ENCODE measurements around the gene ABHD14A. TPM values are rescaled to one million over a fixed set of nuclear protein-coding genes. Genes with fewer than 3 reads are reported as not detected.

ABHD14A gene
- total RNA-seq, 4 donors from 2014 or later: 4.3 to 14.2 (median 9.4) TPM

- whole genome bisulfite sequencing, 2 donors: 11 to 12% methylated on average over 5 to 22 of the region's 30 CpGs
- Histone ChIP-seq H3K9me3 (no peaks in the 10 kb centered on the region), H3K36me3 (no peaks in the 10 kb centered on the region), H3K4me1 (peaks cover 22 to 83% (median 32%) of the 10 kb centered on the region in 3 donors), H3K27ac (peak overlapping the region; percentile 86 to 96 (median 94)), H3K4me3 (peak overlapping the region; percentile 58 to 85 (median 70)), H3K27me3 (no peaks in the 10 kb centered on the region)
- DNase-seq: no peak
- intact Hi-C loops (cut with DNase I): no loop called here
- no peak for TF ChIP-seq POLR2A (IDR thresholded peaks at IDR 0.05)
- TF ChIP-seq, protein P1, sequence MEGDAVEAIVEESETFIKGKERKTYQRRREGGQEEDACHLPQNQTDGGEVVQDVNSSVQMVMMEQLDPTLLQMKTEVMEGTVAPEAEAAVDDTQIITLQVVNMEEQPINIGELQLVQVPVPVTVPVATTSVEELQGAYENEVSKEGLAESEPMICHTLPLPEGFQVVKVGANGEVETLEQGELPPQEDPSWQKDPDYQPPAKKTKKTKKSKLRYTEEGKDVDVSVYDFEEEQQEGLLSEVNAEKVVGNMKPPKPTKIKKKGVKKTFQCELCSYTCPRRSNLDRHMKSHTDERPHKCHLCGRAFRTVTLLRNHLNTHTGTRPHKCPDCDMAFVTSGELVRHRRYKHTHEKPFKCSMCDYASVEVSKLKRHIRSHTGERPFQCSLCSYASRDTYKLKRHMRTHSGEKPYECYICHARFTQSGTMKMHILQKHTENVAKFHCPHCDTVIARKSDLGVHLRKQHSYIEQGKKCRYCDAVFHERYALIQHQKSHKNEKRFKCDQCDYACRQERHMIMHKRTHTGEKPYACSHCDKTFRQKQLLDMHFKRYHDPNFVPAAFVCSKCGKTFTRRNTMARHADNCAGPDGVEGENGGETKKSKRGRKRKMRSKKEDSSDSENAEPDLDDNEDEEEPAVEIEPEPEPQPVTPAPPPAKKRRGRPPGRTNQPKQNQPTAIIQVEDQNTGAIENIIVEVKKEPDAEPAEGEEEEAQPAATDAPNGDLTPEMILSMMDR (IDR thresholded peaks at IDR 0.05): peak in 1 of 6 experiments; percentile 21
Observed at GRCh38 chr3:51974277-51974962, 444 bp upstream of the ABHD14A start.

DNA sequence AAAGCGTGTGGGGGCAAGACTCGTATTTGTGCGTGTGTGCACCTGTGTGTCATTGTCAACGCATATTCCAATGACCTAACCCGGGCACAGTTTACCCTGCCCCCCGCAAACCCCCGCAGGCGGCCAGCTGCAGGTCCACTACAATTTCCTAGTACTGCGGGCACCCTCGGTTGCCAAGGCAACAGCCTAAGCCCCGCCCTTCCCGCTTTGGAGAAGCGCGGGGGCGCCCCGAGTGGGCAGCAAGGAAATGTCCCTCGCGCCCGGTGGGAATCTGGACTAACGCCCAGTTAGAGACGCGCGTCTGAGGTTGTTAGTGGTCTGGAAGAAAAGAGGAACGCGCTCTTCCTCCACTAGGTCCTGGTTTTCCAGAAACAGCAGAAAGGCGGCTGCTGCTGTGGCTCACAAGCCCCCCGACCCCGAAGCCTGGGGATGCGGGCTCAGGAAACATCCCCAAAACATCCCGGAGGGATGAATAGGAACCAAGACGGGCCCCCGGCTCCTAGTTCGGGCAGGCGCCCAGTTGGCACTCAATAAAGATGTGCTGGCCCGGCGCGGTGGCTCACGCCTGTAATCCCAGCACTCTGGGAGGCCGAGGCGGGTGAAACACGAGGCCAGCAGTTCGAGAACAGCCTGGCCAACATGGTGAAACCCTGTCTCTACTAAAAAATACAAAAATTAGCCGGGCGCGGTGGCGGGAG is 1.1 kb downstream of the ABHD14A start:
- Histone ChIP-seq H3K4me1 (peaks cover 22 to 68% (median 32%) of the 10 kb centered on the region in 3 donors), H3K27ac (peak overlapping the region; percentile 33 to 96 (median 76)), H3K9me3 (no peaks in the 10 kb centered on the region), H3K27me3 (no peaks in the 10 kb centered on the region), H3K36me3 (no peaks in the 10 kb centered on the region), H3K4me3 (peak overlapping the region in 3 of 4 donors; percentile 58 to 85 (median 78))
- intact Hi-C loops (cut with DNase I): no loop called here
- no peak for DNase-seq
- 50 to 56% methylated on average over 15 to 22 of the region's 46 CpGs for WGBS, 2 donors
- TF ChIP-seq POLR2A (IDR thresholded peaks at IDR 0.05): no peak
- TF ChIP-seq, protein P1 (IDR thresholded peaks at IDR 0.05): no peak

DNA sequence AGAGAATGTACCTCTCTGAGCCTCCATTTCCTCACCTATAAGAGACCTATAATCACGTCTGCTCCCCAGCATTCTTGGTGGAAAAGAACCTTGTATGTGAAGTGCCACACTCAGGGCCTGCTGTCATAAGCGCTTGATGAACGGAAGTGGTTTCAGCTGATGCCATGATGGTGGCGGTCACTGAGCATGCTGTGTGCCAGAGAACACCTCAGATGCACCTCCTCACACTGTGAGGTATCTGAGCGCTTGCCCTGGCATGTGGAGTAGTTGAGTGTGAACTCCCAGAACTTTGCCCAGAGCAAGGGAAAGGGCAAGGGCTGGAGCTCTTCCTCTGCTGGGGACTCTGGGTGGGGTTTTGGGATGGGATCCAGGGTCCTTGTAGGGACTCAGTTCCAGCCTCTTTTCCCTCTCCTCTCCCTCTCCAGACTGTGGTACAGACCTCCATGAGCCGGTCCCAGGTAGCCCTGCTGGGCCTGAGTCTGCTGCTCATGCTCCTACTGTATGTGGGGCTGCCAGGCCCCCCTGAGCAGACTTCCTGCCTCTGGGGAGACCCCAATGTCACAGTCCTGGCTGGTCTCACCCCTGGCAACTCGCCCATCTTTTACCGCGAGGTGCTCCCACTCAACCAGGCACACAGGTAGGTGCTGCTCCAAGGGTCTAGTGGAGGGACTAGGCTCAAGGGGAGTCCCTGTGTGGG is 2.7 kb downstream of the ABHD14A start:
- Histone ChIP-seq H3K4me1 (peaks cover 26 to 71% (median 39%) of the 10 kb centered on the region in 3 donors), H3K27ac (peak overlapping the region; percentile 13 to 96 (median 76)), H3K4me3 (no peak overlapping the region), H3K27me3 (no peaks in the 10 kb centered on the region), H3K9me3 (no peaks in the 10 kb centered on the region), H3K36me3 (no peaks in the 10 kb centered on the region)
- intact Hi-C loops (cut with DNase I): no loop called here
- no peak for DNase-seq
- TF ChIP-seq, protein P1 (IDR thresholded peaks at IDR 0.05): no peak
- no peak for TF ChIP-seq POLR2A (IDR thresholded peaks at IDR 0.05)
- WGBS, 2 donors: 40 to 60% methylated on average over 1 to 6 of the region's 9 CpGs

- no peak overlapping the region for H3K4me3 ChIP-seq
- WGBS, 2 donors: 92% methylated on average over 1 of the region's 4 CpGs; no CpG with 5 or more reads in 1 of the 2 donors
- no peak for DNase-seq
- no peaks in the 10 kb centered on the region for H3K36me3 ChIP-seq
- intact Hi-C loops (cut with DNase I): no loop called here
- H3K27me3 ChIP-seq: no peaks in the 10 kb centered on the region
- peak overlapping the region in 3 of 4 donors; percentile 11 to 96 (median 95) for H3K27ac ChIP-seq
- TF ChIP-seq, protein P1 (IDR thresholded peaks at IDR 0.05): no peak
- TF ChIP-seq POLR2A (IDR thresholded peaks at IDR 0.05): no peak
- no peaks in the 10 kb centered on the region for H3K9me3 ChIP-seq
- H3K4me1 ChIP-seq: peaks cover 31 to 71% (median 35%) of the 10 kb centered on the region in 3 donors
Observed at GRCh38 chr3:51978143-51978502, 3.3 kb downstream of the ABHD14A start.
